B cell (primary cell): ENCODE data around the gene C3orf38.

Experiments used
- EZH2 ChIP-seq: IDR thresholded peaks from 2 replicates; pipeline ENCODE4 v1.6.1; 2012; ENCODE audit warnings: borderline replicate concordance, low read depth, mild to moderate bottlenecking, moderate library complexity, low read length; ENCODE audit not compliant: insufficient read depth, poor library complexity, severe bottlenecking
- TF ChIP-seq, protein P1 (sequence below): fragments of 200-600 bp; IDR thresholded peaks from one replicate; pipeline ENCODE4 v1.8.0; 2022; ENCODE audit warnings: antibody characterized with exemption, mild to moderate bottlenecking

DNA sequence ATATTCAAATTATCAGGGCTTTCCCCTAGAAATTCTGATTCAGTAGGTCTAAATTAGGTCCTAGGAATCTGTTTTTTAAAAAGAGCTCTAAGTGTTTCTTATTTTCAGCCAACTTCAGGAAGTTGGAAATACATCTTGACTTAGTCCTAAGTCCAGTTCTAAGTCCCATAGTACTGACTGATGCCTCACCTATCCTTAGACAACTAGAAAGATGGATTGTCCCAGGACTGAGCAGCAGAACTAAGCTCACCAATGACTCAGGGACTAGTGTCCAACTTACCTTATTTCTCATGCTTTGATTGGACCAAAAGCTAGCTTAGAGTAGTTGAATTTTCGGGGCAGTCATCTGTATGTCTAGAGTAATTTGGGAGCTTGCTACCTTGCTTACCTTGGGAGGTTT is 26.2 kb upstream of the C3orf38 start:
- TF ChIP-seq, protein P1, sequence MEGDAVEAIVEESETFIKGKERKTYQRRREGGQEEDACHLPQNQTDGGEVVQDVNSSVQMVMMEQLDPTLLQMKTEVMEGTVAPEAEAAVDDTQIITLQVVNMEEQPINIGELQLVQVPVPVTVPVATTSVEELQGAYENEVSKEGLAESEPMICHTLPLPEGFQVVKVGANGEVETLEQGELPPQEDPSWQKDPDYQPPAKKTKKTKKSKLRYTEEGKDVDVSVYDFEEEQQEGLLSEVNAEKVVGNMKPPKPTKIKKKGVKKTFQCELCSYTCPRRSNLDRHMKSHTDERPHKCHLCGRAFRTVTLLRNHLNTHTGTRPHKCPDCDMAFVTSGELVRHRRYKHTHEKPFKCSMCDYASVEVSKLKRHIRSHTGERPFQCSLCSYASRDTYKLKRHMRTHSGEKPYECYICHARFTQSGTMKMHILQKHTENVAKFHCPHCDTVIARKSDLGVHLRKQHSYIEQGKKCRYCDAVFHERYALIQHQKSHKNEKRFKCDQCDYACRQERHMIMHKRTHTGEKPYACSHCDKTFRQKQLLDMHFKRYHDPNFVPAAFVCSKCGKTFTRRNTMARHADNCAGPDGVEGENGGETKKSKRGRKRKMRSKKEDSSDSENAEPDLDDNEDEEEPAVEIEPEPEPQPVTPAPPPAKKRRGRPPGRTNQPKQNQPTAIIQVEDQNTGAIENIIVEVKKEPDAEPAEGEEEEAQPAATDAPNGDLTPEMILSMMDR = no peak
- TF ChIP-seq EZH2 = no peak
